T-cell (primary cell): ENCODE results near the gene CAPN11. TPM values are rescaled to one million over a fixed set of nuclear protein-coding genes. Genes with fewer than 3 reads are reported as not detected.

Experiments used
- ATAC-seq, 4 experiments: fragments of 200-7000 bp in 3 of 4; fragments of 150-1000 bp in 1 of 4; cut with Tn5 transposase; replicated peaks in 1 of 4; 1 replicate in 3 of 4; 2 replicates in 1 of 4; pipeline ENCODE4 v1.10.0; 2021; ENCODE audit warnings: moderate library complexity in 3 of 4, mild to moderate bottlenecking in 2 of 4, moderate number of reproducible peaks in 1 of 4
- CTCF ChIA-PET, 2 donors: fragments of 300-600 bp; sonication (Branson Sonifier 250); formaldehyde crosslinking; loops; one replicate each; lab custom pipeline; 2022; ENCODE audit warnings: antibody characterized with exemption in 2 of 2; lab: Charles Lee
- POLR2A ChIA-PET, 2 donors: fragments of 300-600 bp; sonication (Branson Sonifier 250); formaldehyde crosslinking; loops; one replicate each; lab custom pipeline; 2022; ENCODE audit warnings: antibody characterized with exemption in 2 of 2; lab: Charles Lee
- DNase-seq, 35 experiments: peaks; one replicate each; pipeline versions ENCODE4 v3.0.0 to v3.0.0-alpha.2; 2013 to 2023
- H3K27ac ChIP-seq: one replicate; pipeline ENCODE4 v1.5.1; 2013; ENCODE audit warnings: low read length
- H3K27me3 ChIP-seq, 2 experiments: replicated peaks in 1 of 2; 1 replicate in 1 of 2; 2 replicates in 1 of 2; pipeline versions ENCODE4 v1.6.1 to v1.7.0; 2013; ENCODE audit warnings: low read length in 1 of 2, mixed read lengths in 1 of 2; ENCODE audit not compliant: control insufficient read depth in 2 of 2, insufficient read depth in 2 of 2; ENCODE audit errors: extremely low read depth in 1 of 2
- H3K36me3 ChIP-seq, 2 donors: 1 replicate in 1 of 2; 2 replicates in 1 of 2; pipeline versions ENCODE4 v1.6.1 to v1.7.0; 2013; ENCODE audit warnings: low read length in 1 of 2; ENCODE audit not compliant: control insufficient read depth in 2 of 2, insufficient read depth in 1 of 2; ENCODE audit errors: extremely low read depth in 1 of 2
- H3K4me1 ChIP-seq, 2 experiments: 1 replicate in 1 of 2; 2 replicates in 1 of 2; pipeline versions ENCODE4 v1.6.1 to v1.7.0; 2013; ENCODE audit warnings: low read length in 2 of 2, mixed read lengths in 1 of 2; ENCODE audit not compliant: insufficient read depth in 2 of 2, control insufficient read depth in 1 of 2; ENCODE audit errors: extremely low read depth in 1 of 2
- H3K4me3 ChIP-seq, 2 donors: 1 replicate in 1 of 2; 2 replicates in 1 of 2; pipeline versions ENCODE4 v1.5.1 to v1.7.0; 2013; ENCODE audit warnings: mild to moderate bottlenecking in 2 of 2, low read length in 1 of 2, moderate library complexity in 1 of 2; ENCODE audit not compliant: control insufficient read depth in 1 of 2; ENCODE audit errors: extremely low read depth in 1 of 2
- H3K9me3 ChIP-seq: 2 replicates; pipeline ENCODE4 v1.7.0; 2013
- H3K27ac Mint-ChIP-seq, 2 donors: one replicate each; pipeline ENCODE4 v1.8.0; 2020 to 2021; ENCODE audit warnings: mild to moderate bottlenecking in 2 of 2, mixed read lengths in 2 of 2
- H3K27me3 Mint-ChIP-seq, 2 donors: one replicate each; pipeline ENCODE4 v1.8.0; 2021 to 2022; ENCODE audit warnings: mixed read lengths in 2 of 2
- H3K36me3 Mint-ChIP-seq: one replicate; pipeline ENCODE4 v1.8.0; 2021; ENCODE audit warnings: mixed read lengths
- H3K4me1 Mint-ChIP-seq, 3 donors: one replicate each; pipeline ENCODE4 v1.8.0; 2020 to 2022; ENCODE audit warnings: mixed read lengths in 3 of 3, mild to moderate bottlenecking in 1 of 3
- H3K4me3 Mint-ChIP-seq, 3 donors: one replicate each; pipeline ENCODE4 v1.8.0; 2020 to 2022; ENCODE audit warnings: mild to moderate bottlenecking in 3 of 3, mixed read lengths in 3 of 3, moderate library complexity in 3 of 3
- H3K9me3 Mint-ChIP-seq, 3 donors: one replicate each; pipeline ENCODE4 v1.8.0; 2020 to 2022; ENCODE audit warnings: mixed read lengths in 3 of 3
- WGBS: methylation state at CpG from one replicate; pipeline ENCODE4 v1.1.5; 2013; ENCODE audit warnings: missing lambda C conversion rate; ENCODE audit not compliant: insufficient coverage; 5-methylcytosine and 5-hydroxymethylcytosine counted together
- total RNA-seq, 35 experiments: library from RNA in 6 of 35; stranded (reverse) in 6 of 35; fragments of 120-200 nt in 1 of 35; gene quantifications; one replicate each; pipeline versions ENCODE4 v1.2.1 to v1.2.4 and lab custom pipeline; 2013 to 2026

CAPN11 gene
- total RNA-seq = under 1 TPM in 1 of 5 donors, not detected in 4; 0.79 TPM
- not detected for total RNA-seq (2013)
- 0 to 2.1 (median 0.06) reads per million in 29 experiments for total RNA-seq (lab: John Stamatoyannopoulos, UW)

DNA sequence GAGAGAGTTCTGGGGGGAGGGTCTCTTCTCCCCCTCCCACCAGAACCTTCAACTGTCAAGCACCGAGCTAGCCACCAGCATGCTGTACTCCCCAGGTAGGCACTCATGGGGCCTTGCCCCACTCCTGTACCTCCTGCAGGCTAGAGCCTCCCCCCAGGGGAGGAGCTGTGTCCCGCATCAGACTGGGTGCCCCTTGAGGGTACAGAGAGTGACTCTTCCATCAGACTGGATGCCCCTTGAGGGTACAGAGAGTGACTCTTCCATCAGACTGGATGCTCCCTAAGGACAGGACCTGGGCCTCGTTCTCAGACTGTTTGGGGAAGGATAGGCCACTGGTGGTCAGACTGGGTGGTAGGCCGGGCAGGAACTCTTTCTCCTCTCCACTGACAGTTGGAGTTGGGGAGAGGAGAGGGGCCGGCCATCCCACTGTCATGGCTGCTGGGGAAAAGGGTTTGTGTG lies at the start of gene CAPN11:
Gene CAPN11, plus strand, starts transcription at position 51 of the 459 bp plus-strand sequence. Its CDS starts 29 bp downstream, at position 80.
- no peak within 1 kb of the TSS for H3K27ac Mint-ChIP-seq
- peaks cover 0 to 7% of the 10 kb centered on the region in 2 donors for H3K27me3 Mint-ChIP-seq
- Histone ChIP-seq H3K27ac (no peak within 1 kb of the TSS), H3K4me3 (no peak within 1 kb of the TSS), H3K36me3 (no peaks in the 10 kb centered on the region), H3K9me3 (no peaks in the 10 kb centered on the region), H3K27me3 (peaks cover 0 to 30% of the 10 kb centered on the region in 2 experiments), H3K4me1 (peaks cover 0 to 8% of the 10 kb centered on the region in 2 experiments)
- no peak for ATAC-seq
- ChIA-PET CTCF (no interaction called here), POLR2A (no interaction called here)
- DNase-seq = no peak
- peaks cover 0 to 3% (median 2%) of the 10 kb centered on the region in 3 donors for H3K4me1 Mint-ChIP-seq
- H3K9me3 Mint-ChIP-seq = no peaks in the 10 kb centered on the region
- no CpG with 5 or more reads among the region's 5 CpGs for WGBS
- H3K36me3 Mint-ChIP-seq = no peaks in the 10 kb centered on the region
- H3K4me3 Mint-ChIP-seq = no peak within 1 kb of the TSS

DNA sequence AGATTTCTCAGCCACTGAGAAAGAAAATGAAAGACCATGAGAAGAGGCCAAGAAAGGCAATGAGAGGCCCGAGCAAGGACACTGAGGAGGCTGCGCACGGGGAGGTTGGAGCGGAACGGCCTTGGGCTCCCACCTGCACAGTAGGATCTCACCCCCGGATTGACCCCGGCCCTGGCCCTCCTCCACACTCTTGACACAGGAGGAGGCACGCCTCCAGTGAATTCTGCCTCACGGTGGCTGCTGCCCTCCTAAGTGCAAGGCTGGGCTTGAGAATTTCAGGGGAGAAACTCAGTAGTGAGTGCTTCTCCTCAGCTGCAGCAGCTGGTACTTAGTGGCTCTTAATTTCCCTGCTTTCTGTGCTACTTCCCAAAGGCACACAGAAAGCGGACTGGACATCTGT lies 49.4 kb upstream of the CAPN11 start:
- Mint-ChIP-seq H3K36me3 (peaks cover 41% of the 10 kb centered on the region), H3K27ac (no peak overlapping the region), H3K27me3 (no peaks in the 10 kb centered on the region), H3K4me3 (no peak overlapping the region), H3K4me1 (peaks cover 7 to 16% (median 9%) of the 10 kb centered on the region in 3 donors), H3K9me3 (no peaks in the 10 kb centered on the region)
- no peak for DNase-seq
- no peak for ATAC-seq
- Histone ChIP-seq H3K9me3 (no peaks in the 10 kb centered on the region), H3K27ac (no peak overlapping the region), H3K27me3 (no peaks in the 10 kb centered on the region), H3K4me1 (no peaks in the 10 kb centered on the region), H3K4me3 (no peak overlapping the region), H3K36me3 (peaks cover 12 to 72% of the 10 kb centered on the region in 2 donors)
- ChIA-PET POLR2A (interaction anchor here in 1 of 2 donors (0.6 kb wide), 1 partner anchor 18 kb away, joined by 3 read pairs; the partner anchor contains the start of genes MRPL14 and TMEM63B), CTCF (no interaction called here)
- WGBS = 100% methylated on average over 8 of the region's 10 CpGs

DNA sequence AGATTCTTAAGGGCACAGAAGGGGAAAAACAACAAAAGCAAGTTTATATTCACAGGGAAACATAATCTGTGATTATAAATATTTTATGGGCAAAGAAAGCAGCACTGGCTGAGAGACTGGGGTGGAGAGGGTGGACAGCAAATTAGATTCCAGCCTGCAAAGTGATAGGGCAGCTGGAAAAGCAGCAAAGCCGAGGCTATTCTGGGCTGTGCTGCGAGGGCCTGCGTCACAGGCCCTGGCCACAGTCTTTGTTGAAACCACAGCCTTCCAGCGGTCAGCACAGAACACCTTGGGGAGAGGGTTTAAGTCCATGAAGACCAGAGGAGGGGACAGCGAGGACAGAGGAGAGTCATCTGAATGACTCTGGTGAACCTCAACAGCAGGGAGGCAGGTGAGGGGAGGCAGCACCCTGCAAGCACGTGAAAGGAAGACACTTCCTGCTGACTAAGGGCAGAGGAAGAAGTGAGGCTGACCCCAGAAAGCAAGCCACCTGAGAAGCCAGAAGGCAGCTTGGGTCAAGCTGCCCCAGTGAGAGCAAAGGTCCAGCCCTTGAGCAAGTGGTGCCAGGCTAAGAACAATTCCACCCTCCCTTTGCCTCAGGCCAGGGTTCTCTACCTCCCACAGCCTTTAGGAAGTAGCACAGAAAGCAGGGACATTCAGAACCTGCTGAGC lies 48.5 kb upstream of the CAPN11 start:
- H3K36me3 Mint-ChIP-seq = peaks cover 43% of the 10 kb centered on the region
- Histone ChIP-seq H3K27ac (no peak overlapping the region), H3K36me3 (peaks cover 20 to 71% of the 10 kb centered on the region in 2 donors)

DNA sequence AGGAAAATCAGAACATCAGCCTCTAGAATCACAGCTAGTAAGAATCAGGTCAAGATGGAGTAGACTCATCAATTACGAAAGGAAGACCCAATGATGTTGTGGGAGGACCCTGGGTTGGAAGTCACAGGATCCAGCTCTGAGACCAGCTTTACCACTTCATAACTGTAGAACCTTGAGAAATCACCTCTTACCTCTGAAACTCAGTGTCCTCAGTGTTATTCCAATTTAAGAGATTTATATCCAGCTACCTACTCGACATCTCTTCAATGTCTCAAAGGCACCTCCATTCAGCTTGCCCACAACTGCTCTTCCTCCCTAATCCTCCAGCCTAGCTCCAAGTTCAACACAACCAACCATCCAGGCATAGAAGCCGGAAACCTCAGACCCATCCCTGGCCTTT lies 47.7 kb upstream of the CAPN11 start:
- Histone ChIP-seq H3K9me3 (no peaks in the 10 kb centered on the region), H3K27me3 (no peaks in the 10 kb centered on the region), H3K27ac (no peak overlapping the region), H3K36me3 (peaks cover 20 to 74% of the 10 kb centered on the region in 2 donors), H3K4me3 (no peak overlapping the region), H3K4me1 (peaks cover 2 to 4% of the 10 kb centered on the region in 2 experiments)
- H3K4me3 Mint-ChIP-seq = no peak overlapping the region
- CTCF ChIA-PET = interaction anchor here in 1 of 2 donors (0.7 kb wide), 1 partner anchor 14 kb away, joined by 3 read pairs; no protein-coding TSS in a partner anchor
- peaks cover 50% of the 10 kb centered on the region for H3K36me3 Mint-ChIP-seq
- no peaks in the 10 kb centered on the region for H3K9me3 Mint-ChIP-seq
- H3K27me3 Mint-ChIP-seq = no peaks in the 10 kb centered on the region
- DNase-seq (no peak), ATAC-seq (no peak)
- POLR2A ChIA-PET = no interaction called here
- H3K4me1 Mint-ChIP-seq = peaks cover 5 to 16% (median 15%) of the 10 kb centered on the region in 3 donors
- no peak overlapping the region for H3K27ac Mint-ChIP-seq
- WGBS = 96% methylated on average over 2 of the region's 3 CpGs

More for the DNA sequence above, 48.5 kb upstream of the CAPN11 start:
- H3K9me3 Mint-ChIP-seq = no peaks in the 10 kb centered on the region
- Histone ChIP-seq H3K27me3 (no peaks in the 10 kb centered on the region), H3K4me1 (no peaks in the 10 kb centered on the region), H3K9me3 (no peaks in the 10 kb centered on the region), H3K4me3 (no peak overlapping the region)
- peak overlapping the region; percentile 31 to 58 for H3K27ac Mint-ChIP-seq
- POLR2A ChIA-PET = interaction anchor here in 1 of 2 donors (0.6 kb wide), 1 partner anchor 17 kb away, joined by 3 read pairs; the partner anchor contains the start of genes MRPL14 and TMEM63B
- H3K4me1 Mint-ChIP-seq = peaks cover 4 to 16% (median 7%) of the 10 kb centered on the region in 3 donors
- 90% methylated on average over 6 of the region's 6 CpGs for WGBS
- H3K4me3 Mint-ChIP-seq = no peak overlapping the region
- ATAC-seq (no peak), DNase-seq (no peak)
- no peaks in the 10 kb centered on the region for H3K27me3 Mint-ChIP-seq
- CTCF ChIA-PET = no interaction called here

DNA sequence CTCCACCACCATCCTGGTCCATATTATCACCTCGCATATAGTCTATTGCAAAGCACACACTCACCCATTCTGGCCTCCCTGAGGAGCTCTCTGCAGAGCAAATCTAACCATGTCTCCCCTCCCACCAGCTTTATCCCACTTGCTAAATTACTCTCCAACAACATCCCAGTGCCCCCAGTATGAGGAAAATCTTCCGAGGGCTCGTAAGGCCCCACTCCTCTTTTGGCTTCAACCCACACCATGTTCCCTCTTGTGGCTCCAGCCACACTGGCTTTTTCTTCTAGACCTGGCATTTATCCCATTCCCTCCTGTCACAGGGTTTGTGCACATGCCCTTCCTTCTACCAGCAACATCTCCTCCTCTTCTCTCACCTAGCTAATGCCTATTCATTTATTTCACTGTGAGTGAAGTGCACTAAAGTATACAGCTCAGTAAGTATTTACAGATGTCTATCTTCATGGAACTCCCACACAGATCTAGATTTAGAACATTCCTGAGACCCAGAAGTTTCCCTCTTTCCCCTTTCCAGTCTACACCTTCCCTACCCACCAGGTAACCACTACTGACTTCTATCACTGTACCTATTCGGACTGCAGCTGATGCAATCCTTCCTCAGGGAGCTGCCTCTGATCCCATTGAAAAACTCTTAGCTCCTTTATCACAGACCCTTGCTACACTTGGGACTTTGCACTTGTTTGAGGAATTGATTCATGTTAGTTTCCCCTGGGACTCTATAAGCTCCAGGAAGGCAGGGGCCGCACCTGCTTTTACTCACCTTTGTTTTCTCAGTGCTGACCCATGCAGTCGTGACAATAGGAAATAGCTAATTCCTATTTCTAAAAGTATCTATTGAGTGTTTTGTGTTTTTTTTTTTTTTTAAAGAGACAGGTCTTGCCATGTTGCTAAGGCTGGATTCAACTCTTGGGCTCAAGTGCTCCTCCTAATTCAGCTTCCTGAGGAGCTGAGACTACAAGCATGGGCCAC lies 46.9 kb upstream of the CAPN11 start:
- Histone ChIP-seq H3K4me1 (peaks cover 4 to 9% of the 10 kb centered on the region in 2 experiments), H3K36me3 (peaks cover 22 to 77% of the 10 kb centered on the region in 2 donors), H3K4me3 (no peak overlapping the region), H3K27ac (no peak overlapping the region), H3K27me3 (no peaks in the 10 kb centered on the region), H3K9me3 (no peaks in the 10 kb centered on the region)
- DNase-seq (no peak), ATAC-seq (no peak)
- 92% methylated on average over 3 of the region's 6 CpGs for WGBS
- Mint-ChIP-seq H3K9me3 (no peaks in the 10 kb centered on the region), H3K36me3 (peaks cover 53% of the 10 kb centered on the region), H3K4me1 (peaks cover 9 to 24% (median 21%) of the 10 kb centered on the region in 3 donors), H3K4me3 (no peak overlapping the region), H3K27ac (no peak overlapping the region), H3K27me3 (no peaks in the 10 kb centered on the region)
- POLR2A ChIA-PET = no interaction called here
- CTCF ChIA-PET = interaction anchor here (0.6 to 0.7 kb wide), 2 partner anchors 13 to 1924 kb away, joined by 3 to 7 read pairs; no protein-coding TSS in a partner anchor

DNA sequence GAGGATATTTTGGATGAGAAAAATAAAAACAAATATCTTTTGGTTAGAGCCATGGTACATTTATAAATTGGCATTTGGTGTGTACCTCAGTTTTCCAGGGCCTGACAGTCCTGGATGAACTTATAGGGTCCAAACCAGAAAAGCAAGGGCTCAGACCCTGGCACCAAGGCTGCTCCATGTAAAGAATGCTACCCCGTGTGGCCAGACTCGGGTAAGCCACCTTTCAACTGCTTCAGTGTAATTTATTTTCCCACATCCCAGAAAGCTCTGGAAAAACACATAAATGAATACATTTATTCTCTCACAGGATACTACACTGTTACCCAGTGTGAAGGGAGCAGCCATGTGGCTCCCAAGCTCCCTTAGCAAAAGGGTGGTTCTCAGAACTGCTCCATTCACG lies 45.2 kb upstream of the CAPN11 start:
- no peak overlapping the region for H3K4me3 Mint-ChIP-seq

More for the DNA sequence above, 45.2 kb upstream of the CAPN11 start:
- 100% methylated on average over 3 of the region's 3 CpGs for WGBS
- Histone ChIP-seq H3K4me3 (no peak overlapping the region), H3K9me3 (no peaks in the 10 kb centered on the region), H3K27me3 (no peaks in the 10 kb centered on the region), H3K4me1 (peaks cover 5 to 12% of the 10 kb centered on the region in 2 experiments), H3K36me3 (peaks cover 22 to 76% of the 10 kb centered on the region in 2 donors), H3K27ac (no peak overlapping the region)
- ATAC-seq (no peak), DNase-seq (no peak)
- CTCF ChIA-PET = interaction anchor here in 1 of 2 donors (0.6 kb wide), 1 partner anchor 92 kb away, joined by 7 read pairs; no protein-coding TSS in a partner anchor
- Mint-ChIP-seq H3K27ac (no peak overlapping the region), H3K36me3 (peaks cover 53% of the 10 kb centered on the region), H3K27me3 (no peaks in the 10 kb centered on the region), H3K9me3 (no peaks in the 10 kb centered on the region), H3K4me1 (peaks cover 25 to 37% (median 37%) of the 10 kb centered on the region in 3 donors)
- POLR2A ChIA-PET = no interaction called here
